ENCODE data around the gene MZB1.
"Not testable (repeated sequence)": the region's sequence is repeated elsewhere in the genome, so short reads cannot be mapped to it uniquely, and the experiment has no call there.

The MZB1 gene

DNA sequence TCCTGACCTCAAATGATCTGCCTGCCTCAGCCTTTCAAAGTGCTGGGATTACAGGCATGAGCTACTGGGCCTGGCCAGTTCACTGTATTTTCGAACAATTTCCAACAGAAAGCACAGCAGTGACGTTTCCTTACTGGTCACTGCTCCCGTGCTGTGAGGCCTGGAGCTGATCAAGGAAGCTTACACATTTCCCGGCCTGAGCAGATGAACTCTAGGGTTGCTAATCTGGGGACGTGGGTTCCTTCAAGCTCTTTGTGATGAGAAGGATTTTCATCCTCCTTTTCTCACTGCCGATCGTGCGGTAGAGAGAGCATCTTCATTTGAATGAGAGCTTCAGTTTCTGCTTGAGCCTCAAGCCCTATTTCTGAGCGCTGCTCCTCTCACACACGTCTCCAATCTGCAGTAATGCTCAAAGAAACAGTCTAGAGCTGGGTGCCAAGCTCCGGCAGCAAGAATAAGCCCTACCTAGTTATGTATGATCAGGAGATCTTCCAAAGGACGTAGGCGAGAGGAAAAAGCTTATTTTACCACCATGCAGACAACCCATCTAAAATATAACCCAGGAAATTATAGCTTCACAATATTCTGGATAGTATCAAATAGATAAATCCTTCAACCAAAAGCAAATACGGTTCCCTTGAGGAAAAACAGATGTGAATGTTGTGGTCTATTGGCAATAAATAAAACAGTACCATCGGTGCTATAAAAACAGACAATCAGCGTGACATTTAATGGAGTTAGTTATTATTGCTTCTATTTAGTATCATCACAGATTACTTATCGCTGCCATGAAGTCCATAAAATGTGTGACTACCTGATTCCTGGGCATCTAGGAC is 21.5 kb upstream of the MZB1 start:
- FAIRE-seq = no peak
- DNase-seq (ENCODE audit: insufficient read length, low spot score) = no peak
- TF ChIP-seq, protein P1, sequence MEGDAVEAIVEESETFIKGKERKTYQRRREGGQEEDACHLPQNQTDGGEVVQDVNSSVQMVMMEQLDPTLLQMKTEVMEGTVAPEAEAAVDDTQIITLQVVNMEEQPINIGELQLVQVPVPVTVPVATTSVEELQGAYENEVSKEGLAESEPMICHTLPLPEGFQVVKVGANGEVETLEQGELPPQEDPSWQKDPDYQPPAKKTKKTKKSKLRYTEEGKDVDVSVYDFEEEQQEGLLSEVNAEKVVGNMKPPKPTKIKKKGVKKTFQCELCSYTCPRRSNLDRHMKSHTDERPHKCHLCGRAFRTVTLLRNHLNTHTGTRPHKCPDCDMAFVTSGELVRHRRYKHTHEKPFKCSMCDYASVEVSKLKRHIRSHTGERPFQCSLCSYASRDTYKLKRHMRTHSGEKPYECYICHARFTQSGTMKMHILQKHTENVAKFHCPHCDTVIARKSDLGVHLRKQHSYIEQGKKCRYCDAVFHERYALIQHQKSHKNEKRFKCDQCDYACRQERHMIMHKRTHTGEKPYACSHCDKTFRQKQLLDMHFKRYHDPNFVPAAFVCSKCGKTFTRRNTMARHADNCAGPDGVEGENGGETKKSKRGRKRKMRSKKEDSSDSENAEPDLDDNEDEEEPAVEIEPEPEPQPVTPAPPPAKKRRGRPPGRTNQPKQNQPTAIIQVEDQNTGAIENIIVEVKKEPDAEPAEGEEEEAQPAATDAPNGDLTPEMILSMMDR (IDR thresholded peaks at IDR 0.05; ENCODE audit: insufficient read depth, missing control alignments) = no peak

DNA sequence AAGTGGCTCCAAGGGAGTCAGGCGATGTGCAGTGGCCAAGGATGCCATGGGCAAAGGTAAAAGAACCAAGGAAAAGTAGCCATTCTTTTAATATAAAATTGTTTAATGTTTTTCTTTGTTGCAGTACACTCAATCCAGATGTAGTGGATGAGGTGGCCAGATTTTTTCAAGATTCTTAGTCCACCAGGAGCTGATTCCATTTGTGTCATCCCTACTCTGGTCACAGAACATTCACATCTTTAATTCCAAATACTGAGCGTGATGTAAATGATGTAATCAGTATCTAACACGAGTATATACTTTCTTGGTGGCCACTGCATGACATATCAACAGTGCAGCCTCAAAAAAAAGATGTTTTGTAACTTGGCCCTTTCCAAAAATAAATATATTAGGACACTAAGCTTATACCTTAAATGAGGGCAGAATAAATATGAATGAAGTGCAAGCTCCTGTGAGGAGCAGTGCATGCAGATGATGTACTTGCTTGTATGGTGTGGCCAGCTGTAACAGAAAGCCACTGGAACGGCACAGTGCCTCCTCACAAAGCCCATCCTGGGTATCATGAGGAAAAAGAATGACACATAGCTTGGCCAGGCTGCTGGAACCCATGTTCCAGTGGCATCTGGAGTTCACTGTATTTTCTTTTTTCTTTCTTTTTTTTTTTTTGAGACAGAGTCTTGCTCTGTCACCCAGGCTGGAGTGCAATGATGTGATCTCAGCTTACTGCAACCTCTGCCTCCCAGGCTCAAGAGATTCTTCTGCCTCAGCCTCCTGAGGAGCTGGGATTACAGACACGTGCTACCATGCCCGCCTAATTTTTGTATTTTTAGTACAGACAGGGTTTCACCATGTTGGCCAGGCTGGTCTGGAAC is 20.6 kb upstream of the MZB1 start:
- no peak for FAIRE-seq
- TF ChIP-seq, protein P1 (IDR thresholded peaks at IDR 0.05; ENCODE audit: insufficient read depth, missing control alignments) = no peak
- no peak for DNase-seq (ENCODE audit: insufficient read length, low spot score)

DNA sequence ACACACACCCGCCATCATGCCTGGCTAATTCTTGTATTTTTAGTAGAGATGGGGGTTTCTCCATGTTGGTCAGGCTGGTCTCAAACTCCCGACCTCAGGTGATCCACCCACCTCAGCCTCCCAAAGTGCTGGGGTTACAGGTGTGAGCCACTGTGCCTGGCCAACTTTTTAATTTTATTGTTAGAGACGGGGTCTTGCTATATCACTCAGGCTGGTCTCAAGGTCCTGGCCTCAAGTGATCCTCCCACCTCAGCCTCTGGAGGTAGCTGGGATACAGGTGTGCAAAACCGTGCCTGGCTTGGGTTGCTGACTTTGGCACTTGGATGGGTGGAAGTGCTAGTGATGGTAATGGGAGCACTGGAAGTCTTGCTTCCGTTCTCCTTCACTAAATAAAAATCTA is 19.4 kb upstream of the MZB1 start:
- not testable (repeated sequence) for DNase-seq (ENCODE audit: insufficient read length, low spot score)

DNA sequence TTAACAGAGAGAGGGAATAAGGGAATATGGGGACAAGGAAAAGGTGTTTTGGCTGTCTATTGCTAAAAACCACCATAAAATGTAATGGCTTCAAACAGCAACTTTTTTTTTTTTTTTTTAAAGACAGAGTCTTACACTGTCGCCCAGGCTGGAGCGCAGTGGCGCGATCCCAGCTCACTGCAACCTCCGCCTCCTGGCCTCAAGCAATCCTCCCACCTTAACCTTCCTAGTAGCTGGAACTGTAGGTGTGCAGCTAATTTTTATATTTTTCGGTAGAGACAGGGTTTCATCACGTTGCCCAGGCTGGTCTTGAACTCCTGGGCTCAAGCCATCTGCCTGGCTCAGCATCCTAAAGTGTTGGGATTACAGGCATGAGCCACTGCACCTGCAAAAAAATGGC is 18.5 kb upstream of the MZB1 start:
- DNase-seq (ENCODE audit: insufficient read length, low spot score) (no peak), FAIRE-seq (no peak)
- TF ChIP-seq, protein P1 (IDR thresholded peaks at IDR 0.05; ENCODE audit: insufficient read depth, missing control alignments) = no peak

More for the DNA sequence above, 19.4 kb upstream of the MZB1 start:
- FAIRE-seq = not testable (repeated sequence)

DNA sequence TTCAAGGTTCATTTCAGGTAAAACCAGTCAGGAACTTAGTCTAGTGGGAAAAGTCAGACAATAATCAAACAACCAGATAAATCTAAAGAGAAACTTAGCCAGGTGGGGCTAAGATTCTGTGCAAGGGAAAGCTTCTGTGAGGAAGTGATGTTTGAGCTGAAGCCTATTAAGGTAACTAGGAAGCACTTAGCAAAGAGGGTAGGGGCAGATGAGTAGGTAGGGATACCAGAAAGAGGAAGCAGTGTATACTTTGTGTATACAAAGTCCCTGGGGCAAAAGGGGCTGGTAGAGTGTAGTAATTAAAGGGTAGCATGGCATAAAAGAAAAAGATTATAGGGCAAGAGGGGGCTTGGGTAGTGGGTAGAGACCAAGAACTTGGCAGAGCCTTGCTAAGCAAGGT is 17.8 kb upstream of the MZB1 start:
- no peak for DNase-seq (ENCODE audit: insufficient read length, low spot score)
- TF ChIP-seq, protein P1 (IDR thresholded peaks at IDR 0.05; ENCODE audit: insufficient read depth, missing control alignments) = no peak
- no peak for FAIRE-seq

DNA sequence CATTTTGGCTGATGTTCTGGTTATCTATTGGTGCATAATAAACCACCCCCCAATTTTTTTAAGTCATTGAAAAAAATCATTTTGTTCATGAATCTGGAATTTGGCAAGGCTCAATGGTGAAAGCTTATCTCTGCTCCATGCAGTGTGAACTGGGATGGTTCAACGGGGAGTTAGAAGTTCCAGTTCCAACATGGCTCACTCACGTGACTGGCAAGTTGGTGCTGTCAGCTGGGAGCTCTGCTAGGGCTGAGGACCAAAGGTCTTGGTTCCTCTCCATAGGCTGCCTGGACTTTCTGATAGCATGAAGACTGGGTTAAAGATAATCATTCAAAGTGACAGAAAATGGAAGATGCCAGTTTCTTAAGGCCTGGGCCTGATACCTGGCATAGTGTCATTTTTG is 17.2 kb upstream of the MZB1 start:
- TF ChIP-seq, protein P1 (IDR thresholded peaks at IDR 0.05; ENCODE audit: insufficient read depth, missing control alignments) = no peak
- DNase-seq (ENCODE audit: insufficient read length, low spot score) = no peak
- no peak for FAIRE-seq

DNA sequence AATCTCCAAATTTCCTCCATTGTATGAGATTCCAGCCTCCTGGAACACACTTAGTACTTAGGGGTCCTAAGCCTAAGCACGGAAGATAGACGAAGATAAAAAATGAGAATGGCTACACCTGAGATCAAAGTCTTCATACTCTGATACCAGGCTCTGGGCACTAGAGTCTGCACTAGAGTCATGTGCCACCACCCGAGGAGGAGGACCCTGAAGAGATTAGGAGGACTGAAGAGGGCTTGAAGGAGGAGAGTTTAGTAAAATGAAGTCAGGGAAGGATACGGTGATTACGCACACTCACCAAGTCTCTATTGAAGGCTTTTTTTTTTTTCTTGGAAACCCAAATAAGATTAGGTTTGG is 14.7 kb upstream of the MZB1 start:
- FAIRE-seq (no peak), DNase-seq (ENCODE audit: insufficient read length, low spot score) (no peak)

More for the DNA sequence above, 14.7 kb upstream of the MZB1 start:
- TF ChIP-seq, protein P1 (IDR thresholded peaks at IDR 0.05; ENCODE audit: insufficient read depth, missing control alignments) = no peak

All from D721Med (cell line).